CD1c-positive myeloid dendritic cell (primary cell): ENCODE measurements around the gene PLCD1.
"Not testable (repeated sequence)": the region's sequence is repeated elsewhere in the genome, so short reads cannot be mapped to it uniquely, and the experiment has no call there.

Experiments used
- DNase-seq: peaks from one replicate; pipeline ENCODE4 v3.0.0-alpha.2; 2016; ENCODE audit errors: extremely low spot score

PLCD1 gene

GRCh38 chr3:38000242-38000916 lies 29.1 kb downstream of the PLCD1 start:
- no peak for DNase-seq

GRCh38 chr3:37999836-38000235 lies 29.6 kb downstream of the PLCD1 start:
- no peak for DNase-seq

GRCh38 chr3:37997791-37998370 lies 31.6 kb downstream of the PLCD1 start:
- DNase-seq, result no peak

GRCh38 chr3:37997342-37997741 lies 32.1 kb downstream of the PLCD1 start:
- DNase-seq, result no peak

- DNase-seq, result peak; percentile 82
These were observed 32.6 kb downstream of the PLCD1 start for GRCh38 chr3:37996785-37997301.

GRCh38 chr3:37995652-37996641 lies 33.5 kb downstream of the PLCD1 start:
- DNase-seq, result no peak

- DNase-seq, result no peak
These were observed 34.8 kb downstream of the PLCD1 start for GRCh38 chr3:37994639-37994972.

- DNase-seq, result peak; percentile 90
These were observed 35.4 kb downstream of the PLCD1 start for GRCh38 chr3:37993820-37994638.

GRCh38 chr3:37993460-37993819 lies 36.0 kb downstream of the PLCD1 start:
- no peak for DNase-seq

- no peak for DNase-seq
These were observed 36.4 kb downstream of the PLCD1 start for GRCh38 chr3:37993067-37993455.

GRCh38 chr3:37992271-37993066 lies 37.0 kb downstream of the PLCD1 start:
- DNase-seq, result no peak

- no peak for DNase-seq
These were observed 37.6 kb downstream of the PLCD1 start for GRCh38 chr3:37991823-37992222.

GRCh38 chr3:37991109-37991508 lies 38.3 kb downstream of the PLCD1 start:
- DNase-seq, result no peak

GRCh38 chr3:37990527-37990926 lies 38.9 kb downstream of the PLCD1 start, which contains the start of gene VILL:
TSS of gene VILL (plus strand) at chr3:37990786. CDS start at chr3:37993673, 2,887 bp downstream.
- no peak for DNase-seq

- DNase-seq, result no peak
These were observed 39.5 kb downstream of the PLCD1 start for GRCh38 chr3:37989821-37990480.

- no peak for DNase-seq
These were observed 40.4 kb downstream of the PLCD1 start for GRCh38 chr3:37988931-37989525.

GRCh38 chr3:37988376-37988775 lies 41.1 kb downstream of the PLCD1 start:
- DNase-seq, result not testable (repeated sequence)

GRCh38 chr3:37987751-37988179 lies 41.7 kb downstream of the PLCD1 start:
- no peak for DNase-seq

- DNase-seq, result no peak
These were observed 42.1 kb downstream of the PLCD1 start for GRCh38 chr3:37987315-37987697.
